ENCODE results near the gene ZNF496.

ZNF496 gene

DNA sequence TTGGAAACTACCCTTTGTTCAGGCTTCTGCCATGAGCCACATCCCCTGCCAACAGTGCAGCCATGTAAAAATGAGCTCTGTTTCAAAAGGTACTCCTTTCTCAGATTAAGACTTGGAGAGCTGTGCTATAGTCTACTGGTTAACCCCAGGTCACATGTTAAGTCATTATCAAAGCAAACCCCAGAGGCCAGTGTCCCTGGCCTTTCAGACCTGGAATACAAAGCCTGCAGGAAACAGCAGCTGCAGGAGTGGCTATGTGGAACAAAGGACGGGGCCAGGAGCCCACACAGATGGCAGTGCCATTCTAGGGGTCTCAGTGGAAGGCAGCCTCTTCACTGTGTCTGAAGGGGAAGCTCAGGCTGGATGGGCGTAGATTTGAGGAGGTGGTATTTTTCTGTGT lies 6.7 kb downstream of the ZNF496 start:
- H3K4me3 Mint-ChIP-seq = no peak overlapping the region
- H3K27ac Mint-ChIP-seq = no peak overlapping the region
- peaks cover 45% of the 10 kb centered on the region for H3K4me1 Mint-ChIP-seq (ENCODE audit: low read depth)
- no peaks in the 10 kb centered on the region for H3K9me3 Mint-ChIP-seq
- no peaks in the 10 kb centered on the region for H3K27me3 Mint-ChIP-seq
- no peak for DNase-seq
- peaks cover 91% of the 10 kb centered on the region for H3K36me3 Mint-ChIP-seq (ENCODE audit: low read depth)

DNA sequence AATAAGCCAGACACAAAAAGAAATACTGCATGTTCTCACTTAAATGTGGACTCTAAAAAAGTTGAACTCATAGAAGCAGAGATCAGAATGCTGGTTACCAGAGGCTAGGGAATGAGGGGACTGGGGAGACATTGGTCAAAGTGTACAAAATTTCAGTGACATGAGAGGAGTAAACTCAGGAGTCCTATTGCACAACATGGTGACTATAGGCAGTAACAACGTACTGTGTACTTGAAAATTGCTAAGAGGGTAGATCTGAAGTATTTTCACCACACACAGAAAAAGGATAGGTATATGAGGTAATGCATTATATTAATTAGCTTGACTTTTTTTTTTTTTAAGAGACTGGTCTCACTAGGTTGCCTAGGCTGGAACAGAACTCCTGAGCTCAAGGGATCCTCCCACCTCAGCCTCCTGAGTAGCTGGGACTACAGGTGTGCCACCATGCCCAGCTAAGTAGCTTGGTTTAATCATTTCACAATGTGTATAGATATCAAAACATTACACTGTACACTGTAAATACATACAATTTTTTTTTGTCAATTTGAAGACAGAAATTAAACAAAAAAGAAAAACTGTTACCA lies 7.4 kb downstream of the ZNF496 start:
- no peak for DNase-seq
- peaks cover 89% of the 10 kb centered on the region for H3K36me3 Mint-ChIP-seq (ENCODE audit: low read depth)
- H3K4me3 Mint-ChIP-seq = no peak overlapping the region
- no peaks in the 10 kb centered on the region for H3K27me3 Mint-ChIP-seq
- H3K9me3 Mint-ChIP-seq = no peaks in the 10 kb centered on the region
- no peak overlapping the region for H3K27ac Mint-ChIP-seq
- H3K4me1 Mint-ChIP-seq (ENCODE audit: low read depth) = peaks cover 41% of the 10 kb centered on the region

DNA sequence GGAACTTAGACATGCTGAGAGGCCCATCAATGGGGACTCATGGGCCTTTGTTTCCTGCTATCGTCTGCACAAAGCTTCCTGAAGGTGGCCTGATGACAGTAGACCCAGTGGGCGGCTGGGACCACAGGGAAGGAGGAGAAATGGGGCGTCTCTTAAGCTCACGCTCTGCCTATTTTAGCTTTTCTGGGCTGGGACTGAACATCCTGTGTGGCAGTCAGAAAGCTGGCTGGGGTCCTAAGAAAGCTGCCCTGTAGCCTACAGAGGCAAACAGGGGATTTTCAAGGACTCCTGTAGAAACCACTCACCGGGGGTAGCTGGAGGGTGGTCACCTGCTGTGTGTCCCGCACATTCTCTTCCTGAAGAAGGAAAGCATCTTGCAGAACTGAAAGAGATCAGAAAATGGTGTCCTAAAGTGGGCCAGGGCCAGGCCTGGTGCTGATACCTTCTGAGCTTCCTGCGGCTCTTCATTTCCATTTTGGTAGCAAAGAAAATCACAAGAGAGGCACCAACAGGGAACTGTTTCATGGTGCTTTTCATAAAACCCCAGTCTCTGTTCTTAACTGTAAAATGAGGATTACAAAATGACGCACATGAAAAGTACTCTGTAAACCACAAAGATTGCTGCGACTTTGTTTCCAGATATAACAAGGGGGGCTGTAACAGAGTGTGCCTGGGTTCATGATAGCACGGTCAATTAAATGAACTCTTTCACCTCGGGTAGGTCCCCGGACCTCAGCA lies 8.6 kb downstream of the ZNF496 start:
- Mint-ChIP-seq H3K36me3 (ENCODE audit: low read depth) (peaks cover 87% of the 10 kb centered on the region), H3K27ac (peak overlapping the region; percentile 91), H3K27me3 (no peaks in the 10 kb centered on the region), H3K9me3 (no peaks in the 10 kb centered on the region), H3K4me1 (ENCODE audit: low read depth) (peaks cover 41% of the 10 kb centered on the region), H3K4me3 (peak overlapping the region; percentile 54)
- no peak for DNase-seq

DNA sequence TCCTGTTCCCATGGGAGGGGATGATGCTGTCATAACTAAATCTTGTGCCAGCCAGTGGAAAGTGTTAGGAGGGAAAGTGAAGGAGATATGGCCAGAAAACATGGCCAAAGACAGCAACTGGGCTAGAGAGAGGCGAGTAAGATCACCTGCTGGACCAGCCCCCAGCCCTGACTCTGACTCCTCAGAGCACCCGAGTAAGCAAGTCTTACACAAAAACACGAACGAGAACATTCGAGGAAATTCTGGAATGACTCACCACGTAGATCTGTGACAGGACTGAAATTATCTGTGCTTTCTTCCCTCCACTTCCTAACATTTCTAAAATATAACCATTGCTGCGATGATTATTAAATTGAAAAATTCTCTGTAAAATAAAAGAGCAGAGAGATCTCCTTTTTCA lies 9.2 kb downstream of the ZNF496 start:
- Mint-ChIP-seq H3K27ac (peak overlapping the region; percentile 91), H3K36me3 (ENCODE audit: low read depth) (peaks cover 87% of the 10 kb centered on the region), H3K4me1 (ENCODE audit: low read depth) (peaks cover 43% of the 10 kb centered on the region), H3K4me3 (peak overlapping the region; percentile 54), H3K9me3 (no peaks in the 10 kb centered on the region), H3K27me3 (no peaks in the 10 kb centered on the region)
- no peak for DNase-seq

DNA sequence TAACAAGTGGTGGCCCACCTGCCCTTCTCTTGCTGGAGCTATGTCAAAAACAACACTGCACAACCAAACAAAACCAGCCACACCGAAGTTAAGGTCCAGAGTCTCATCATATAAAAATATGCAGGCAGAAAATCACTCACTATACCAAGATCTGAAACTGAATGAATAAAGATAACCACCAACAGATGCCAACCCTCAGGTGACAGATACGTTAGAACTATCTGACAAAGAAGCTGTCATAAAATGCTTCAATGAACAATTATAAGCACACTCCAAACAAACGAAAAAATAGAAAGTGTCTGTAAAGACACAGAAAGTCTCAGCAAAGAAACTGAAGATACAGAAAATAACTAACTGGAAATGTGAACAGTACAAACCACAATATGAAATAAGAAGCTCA lies 14.0 kb downstream of the ZNF496 start:
- Mint-ChIP-seq H3K4me1 (ENCODE audit: low read depth) (peaks cover 29% of the 10 kb centered on the region), H3K27me3 (no peaks in the 10 kb centered on the region), H3K36me3 (ENCODE audit: low read depth) (peaks cover 85% of the 10 kb centered on the region), H3K9me3 (no peaks in the 10 kb centered on the region), H3K4me3 (no peak overlapping the region), H3K27ac (peak overlapping the region; percentile 50)
- DNase-seq = no peak

DNA sequence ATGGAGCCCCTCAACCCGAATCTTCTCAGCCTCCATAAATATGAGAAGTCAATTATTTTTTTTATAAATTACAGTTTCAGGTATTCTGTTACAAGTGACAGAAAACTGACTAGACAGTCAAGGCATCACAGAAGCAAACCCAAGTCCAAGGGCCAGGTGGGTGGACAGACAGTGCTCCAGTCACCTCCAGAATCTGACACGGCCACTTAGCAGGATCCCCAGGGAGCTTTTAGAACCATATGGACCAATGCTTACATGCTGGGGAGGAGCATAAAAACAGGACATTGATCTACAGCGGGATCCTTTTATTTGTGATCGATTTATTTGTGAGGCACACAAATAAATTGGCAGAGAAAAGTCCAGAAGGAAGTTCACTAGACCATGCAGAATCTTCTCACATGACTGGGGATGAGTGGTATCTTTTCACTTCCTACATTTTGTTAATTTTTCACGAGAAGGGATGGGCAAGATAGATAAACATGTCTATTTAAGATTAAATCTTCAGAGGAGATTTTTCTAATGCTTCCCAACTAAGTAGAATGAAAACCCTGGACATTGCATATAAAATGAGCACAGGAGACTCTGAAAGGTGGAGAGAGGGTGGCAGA lies 15.0 kb downstream of the ZNF496 start:
- Mint-ChIP-seq H3K27ac (no peak overlapping the region), H3K36me3 (ENCODE audit: low read depth) (peaks cover 80% of the 10 kb centered on the region), H3K4me3 (no peak overlapping the region)

DNA sequence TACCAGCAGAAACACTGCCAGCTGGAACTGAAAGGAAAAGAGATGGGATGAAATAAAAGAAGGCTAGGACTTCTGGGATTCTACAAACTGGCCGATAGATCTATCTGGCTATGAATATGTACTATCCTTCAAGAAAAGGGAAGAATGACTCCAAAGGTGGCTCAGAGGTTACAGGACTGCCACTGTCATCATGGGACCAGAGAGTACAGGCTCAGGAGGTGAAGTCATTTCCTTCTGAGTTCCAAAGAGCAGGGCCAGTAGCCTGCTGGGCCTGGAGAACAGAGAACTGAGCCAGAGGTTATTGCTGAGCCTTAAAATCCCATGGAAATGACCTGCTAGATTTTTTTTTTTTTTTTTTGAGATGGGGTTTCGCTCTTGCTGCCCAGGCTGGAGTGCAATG lies 27.6 kb downstream of the ZNF496 start:
- H3K27me3 Mint-ChIP-seq = no peaks in the 10 kb centered on the region
- H3K36me3 Mint-ChIP-seq (ENCODE audit: low read depth) = peaks cover 92% of the 10 kb centered on the region
- H3K4me3 Mint-ChIP-seq = no peak overlapping the region
- peak overlapping the region; percentile 2 for H3K27ac Mint-ChIP-seq
- no peaks in the 10 kb centered on the region for H3K9me3 Mint-ChIP-seq
- H3K4me1 Mint-ChIP-seq (ENCODE audit: low read depth) = no peaks in the 10 kb centered on the region
- no peak for DNase-seq

More for the DNA sequence above, 15.0 kb downstream of the ZNF496 start:
- Mint-ChIP-seq H3K27me3 (no peaks in the 10 kb centered on the region), H3K4me1 (ENCODE audit: low read depth) (peaks cover 23% of the 10 kb centered on the region), H3K9me3 (no peaks in the 10 kb centered on the region)
- DNase-seq = no peak

DNA sequence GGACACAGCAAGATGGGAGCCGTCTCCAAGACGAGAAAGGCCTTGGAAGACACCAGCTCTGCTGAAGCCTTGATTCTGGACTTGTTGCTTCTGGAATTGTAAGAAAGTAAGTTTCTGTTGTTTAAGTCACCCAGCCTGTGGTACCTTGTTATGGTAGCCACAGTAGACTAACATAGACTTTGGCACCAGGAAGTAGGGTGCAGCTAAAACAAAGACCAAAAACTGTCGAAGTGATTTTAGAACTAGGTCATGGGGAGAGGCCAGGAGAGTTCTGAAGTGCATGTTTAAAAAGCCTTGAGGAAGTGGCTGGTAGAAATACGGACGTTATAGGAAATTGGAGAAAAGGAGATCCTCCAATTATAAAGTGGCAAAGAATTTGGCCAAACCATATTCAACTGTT lies 28.5 kb downstream of the ZNF496 start:
- Mint-ChIP-seq H3K4me1 (ENCODE audit: low read depth) (no peaks in the 10 kb centered on the region), H3K4me3 (no peak overlapping the region), H3K36me3 (ENCODE audit: low read depth) (peaks cover 89% of the 10 kb centered on the region), H3K9me3 (no peaks in the 10 kb centered on the region), H3K27me3 (no peaks in the 10 kb centered on the region), H3K27ac (no peak overlapping the region)
- no peak for DNase-seq

DNA sequence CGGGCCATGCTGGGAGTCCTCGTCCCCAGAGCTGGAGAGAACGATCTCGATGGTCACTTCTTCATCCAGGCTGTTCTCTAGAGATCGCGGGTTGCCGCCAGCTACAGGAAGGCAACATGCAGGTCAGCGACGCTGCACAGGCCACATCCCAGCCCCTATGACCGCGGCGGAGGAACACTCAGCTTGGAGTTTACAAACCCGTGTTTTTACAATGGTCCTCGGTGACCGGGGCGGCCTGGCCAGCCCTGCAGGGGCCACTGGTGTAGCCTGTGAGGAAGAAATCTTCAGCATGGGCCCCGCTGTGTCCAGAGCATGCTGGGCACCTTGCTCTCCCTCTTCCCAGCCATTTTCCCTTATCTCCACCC lies 30.5 kb downstream of the ZNF496 start:
- H3K9me3 Mint-ChIP-seq = no peaks in the 10 kb centered on the region
- H3K4me1 Mint-ChIP-seq (ENCODE audit: low read depth) = peaks cover 4% of the 10 kb centered on the region
- peaks cover 71% of the 10 kb centered on the region for H3K36me3 Mint-ChIP-seq (ENCODE audit: low read depth)
- H3K27ac Mint-ChIP-seq = no peak overlapping the region
- DNase-seq = no peak
- no peaks in the 10 kb centered on the region for H3K27me3 Mint-ChIP-seq
- H3K4me3 Mint-ChIP-seq = no peak overlapping the region

DNA sequence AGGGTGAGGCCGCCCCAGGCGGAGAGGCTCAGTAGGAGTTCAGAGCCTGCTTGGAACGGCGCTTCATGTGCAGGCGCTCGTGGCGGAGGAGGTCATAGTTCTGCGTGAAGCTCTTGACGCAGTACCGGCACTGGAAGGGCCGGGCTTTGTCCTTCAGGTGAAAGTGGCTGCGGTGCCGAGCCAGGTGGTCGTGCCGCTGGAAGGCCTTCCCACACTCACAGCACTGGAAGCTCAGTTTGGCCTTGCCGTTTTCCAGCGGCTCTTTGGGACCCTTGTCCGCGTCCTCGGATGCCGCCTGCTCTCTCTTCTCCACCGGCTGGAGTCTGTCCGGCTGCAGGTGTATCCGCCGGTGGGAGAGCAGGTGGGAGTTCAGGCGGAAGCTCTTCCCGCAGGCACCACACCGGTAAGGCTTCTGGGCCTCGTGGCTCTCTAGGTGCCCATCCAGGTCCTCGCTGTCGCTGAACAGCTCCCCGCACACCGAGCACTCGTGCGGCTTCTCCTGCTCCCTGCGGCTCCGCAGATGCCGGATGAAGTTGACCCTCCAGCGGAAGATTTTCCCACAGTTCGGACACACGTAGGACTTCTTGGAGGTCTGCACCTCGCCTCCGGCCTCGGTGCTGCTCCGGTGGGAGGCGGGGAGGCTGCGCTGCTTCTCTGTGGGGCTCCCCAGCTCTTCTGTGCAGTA lies 31.0 kb downstream of the ZNF496 start:
- Mint-ChIP-seq H3K4me1 (ENCODE audit: low read depth) (peaks cover 4% of the 10 kb centered on the region), H3K9me3 (no peaks in the 10 kb centered on the region), H3K27me3 (no peaks in the 10 kb centered on the region), H3K4me3 (no peak overlapping the region), H3K27ac (no peak overlapping the region), H3K36me3 (ENCODE audit: low read depth) (peaks cover 68% of the 10 kb centered on the region)
- no peak for DNase-seq

DNA sequence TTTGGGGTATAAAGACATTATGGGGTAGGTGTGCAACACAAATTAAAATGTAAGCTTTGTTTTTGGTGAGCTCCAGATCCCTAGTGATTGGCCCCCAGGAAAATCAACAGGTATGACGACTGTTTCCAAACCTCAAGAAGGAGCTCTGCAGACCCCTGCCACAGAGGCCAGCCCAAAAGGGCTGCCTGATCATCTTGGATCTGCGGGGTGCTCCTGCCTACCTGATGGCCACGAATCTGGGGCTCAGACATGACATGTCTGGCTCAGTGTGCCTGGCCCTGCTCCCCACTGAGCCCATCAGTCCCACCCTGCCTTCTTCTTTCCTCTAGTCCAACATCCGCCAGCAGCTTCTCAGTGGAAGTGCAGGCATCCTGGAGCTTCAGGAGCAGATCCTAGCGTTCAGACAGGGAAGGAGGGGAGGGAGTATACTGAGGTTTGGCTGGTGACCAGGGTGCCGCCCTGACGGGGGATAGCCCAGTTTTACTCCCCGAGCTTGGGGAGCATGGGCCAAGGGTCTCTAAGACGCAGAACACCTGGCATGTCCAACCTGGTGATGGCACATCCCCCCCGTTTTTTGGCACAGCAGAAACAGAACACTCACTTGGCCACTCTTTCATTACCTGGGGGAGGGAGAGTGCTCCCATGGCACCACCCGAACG lies 31.8 kb downstream of the ZNF496 start:
- no peaks in the 10 kb centered on the region for H3K9me3 Mint-ChIP-seq
- peaks cover 4% of the 10 kb centered on the region for H3K4me1 Mint-ChIP-seq (ENCODE audit: low read depth)
- DNase-seq = no peak
- H3K4me3 Mint-ChIP-seq = no peak overlapping the region
- peaks cover 61% of the 10 kb centered on the region for H3K36me3 Mint-ChIP-seq (ENCODE audit: low read depth)
- H3K27me3 Mint-ChIP-seq = no peaks in the 10 kb centered on the region
- H3K27ac Mint-ChIP-seq = no peak overlapping the region

DNA sequence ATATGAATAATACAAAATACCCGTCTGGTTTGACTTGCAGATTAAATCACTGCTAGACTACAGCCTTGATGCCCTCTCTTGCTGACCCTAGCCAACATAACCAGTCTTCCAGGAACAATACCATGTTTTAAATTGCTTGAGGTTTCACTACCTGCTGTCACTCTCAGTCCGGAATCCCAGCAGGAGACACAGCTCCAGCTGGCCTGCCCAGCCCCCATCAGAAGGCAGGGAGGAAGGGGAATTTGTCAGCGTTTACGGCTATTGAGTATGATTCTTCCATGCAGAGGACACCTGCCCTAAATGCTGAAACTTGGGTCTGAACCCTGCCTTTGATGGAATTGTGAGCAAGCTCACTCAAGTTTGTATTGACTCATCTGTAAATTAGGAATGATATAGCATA lies 33.0 kb downstream of the ZNF496 start:
- no peak overlapping the region for H3K4me3 Mint-ChIP-seq
- peaks cover 52% of the 10 kb centered on the region for H3K36me3 Mint-ChIP-seq (ENCODE audit: low read depth)
- no peak overlapping the region for H3K27ac Mint-ChIP-seq
- peaks cover 4% of the 10 kb centered on the region for H3K4me1 Mint-ChIP-seq (ENCODE audit: low read depth)
- H3K27me3 Mint-ChIP-seq = no peaks in the 10 kb centered on the region
- H3K9me3 Mint-ChIP-seq = no peaks in the 10 kb centered on the region
- DNase-seq = no peak

DNA sequence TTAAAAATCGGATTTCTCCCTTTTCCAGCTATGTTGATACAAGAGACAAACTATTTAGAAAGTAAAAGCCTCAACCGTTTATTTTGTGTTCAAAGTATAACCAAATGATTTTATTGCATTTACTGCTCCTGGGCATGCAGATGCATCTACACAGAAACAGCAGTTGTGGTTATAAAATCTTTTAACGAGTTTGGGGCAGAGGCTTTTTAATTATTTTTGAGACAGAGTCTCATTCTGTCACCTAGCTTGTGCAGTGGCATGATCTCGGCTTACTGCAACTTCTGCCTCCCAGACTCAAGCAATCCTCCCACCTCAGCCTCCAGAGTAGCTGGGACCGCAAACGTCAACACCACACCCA lies 33.6 kb downstream of the ZNF496 start:
- no peak overlapping the region for H3K4me3 Mint-ChIP-seq
- H3K27me3 Mint-ChIP-seq = no peaks in the 10 kb centered on the region
- DNase-seq = no peak
- H3K9me3 Mint-ChIP-seq = no peaks in the 10 kb centered on the region
- peaks cover 4% of the 10 kb centered on the region for H3K4me1 Mint-ChIP-seq (ENCODE audit: low read depth)
- H3K36me3 Mint-ChIP-seq (ENCODE audit: low read depth) = peaks cover 46% of the 10 kb centered on the region
- no peak overlapping the region for H3K27ac Mint-ChIP-seq

DNA sequence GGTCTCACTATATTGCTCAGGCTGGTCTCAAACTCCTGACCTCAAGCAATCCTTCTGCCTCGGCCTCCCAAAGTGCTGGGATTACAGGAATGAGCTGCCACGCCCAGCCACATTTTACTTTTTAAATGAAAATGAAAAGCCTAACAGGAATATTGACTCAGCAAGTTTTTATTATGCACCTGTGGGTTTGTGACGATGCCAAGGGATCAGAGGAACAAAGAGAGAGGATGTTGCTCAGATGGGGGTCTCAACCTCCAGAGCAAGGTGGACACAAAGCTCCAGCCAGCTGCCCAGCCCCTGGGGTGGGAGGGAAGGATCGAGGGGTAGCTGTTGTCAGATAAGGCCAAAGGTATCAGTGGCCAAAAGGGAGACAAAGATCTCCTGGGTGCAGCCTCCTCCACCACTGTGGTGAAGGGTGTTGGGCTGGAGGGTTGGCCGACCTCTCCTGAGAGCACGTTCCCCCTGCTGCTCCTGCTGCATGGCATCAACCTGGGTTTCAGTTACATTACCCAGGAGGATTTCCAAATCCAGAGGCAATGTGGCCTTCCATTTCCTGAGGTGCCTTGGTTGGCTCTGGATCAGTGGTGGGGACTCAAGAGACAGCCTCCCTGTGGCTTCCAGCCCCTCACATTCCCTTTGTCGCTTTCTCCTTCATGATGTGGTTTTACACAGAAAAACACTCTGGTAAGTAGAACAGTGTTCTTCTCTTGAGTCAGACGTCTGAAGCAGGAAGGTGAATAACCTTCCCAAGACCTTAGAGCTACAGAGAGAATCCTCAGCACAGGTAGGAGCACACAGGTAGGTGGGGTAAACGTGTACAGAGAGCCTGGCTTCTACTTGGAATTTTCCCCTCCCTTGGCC lies 34.2 kb downstream of the ZNF496 start:
- Mint-ChIP-seq H3K9me3 (no peaks in the 10 kb centered on the region), H3K36me3 (ENCODE audit: low read depth) (peaks cover 40% of the 10 kb centered on the region), H3K27ac (no peak overlapping the region), H3K4me1 (ENCODE audit: low read depth) (peaks cover 4% of the 10 kb centered on the region), H3K4me3 (no peak overlapping the region), H3K27me3 (no peaks in the 10 kb centered on the region)
- DNase-seq = no peak
